HL-60 (cell line): ENCODE data around the gene TLR5.

Experiments
- CTCF ChIP-seq: IDR thresholded peaks from one replicate; pipeline ENCODE4 v1.5.1; 2011; ENCODE audit warnings: low read length, control low read depth, inconsistent platforms; ENCODE audit not compliant: insufficient read depth
- GABPA ChIP-seq: IDR thresholded peaks from 2 replicates; pipeline ENCODE4 v1.6.1; 2012; ENCODE audit warnings: low read depth
- POLR2AphosphoS5 ChIP-seq: IDR thresholded peaks from 2 replicates; pipeline ENCODE4 v1.6.1; 2012; ENCODE audit warnings: low read depth
- REST ChIP-seq: IDR thresholded peaks from 2 replicates; pipeline ENCODE4 v1.6.1; 2012; ENCODE audit warnings: low read depth; ENCODE audit not compliant: insufficient replicate concordance
- SPI1 ChIP-seq: IDR thresholded peaks from 2 replicates; pipeline ENCODE4 v1.6.1; 2012; ENCODE audit warnings: low read depth, mild to moderate bottlenecking, borderline replicate concordance

GRCh38 chr1:223143537-223144248 lies 645 bp upstream of the TLR5 start:
- no peak for TF ChIP-seq REST
- no peak for TF ChIP-seq CTCF
- TF ChIP-seq POLR2AphosphoS5 = no peak
- TF ChIP-seq GABPA = no peak
- no peak for TF ChIP-seq SPI1
